ENCODE data around the gene OR1N1. TPM values are rescaled to one million over a fixed set of nuclear protein-coding genes. Genes with fewer than 3 reads are reported as not detected.

OR1N1 gene
- total RNA-seq, 1 donor from 2014 or later, result not detected

GRCh38 chr9:122477346-122477745 is 49.7 kb downstream of the OR1N1 start:
- intact Hi-C loops (cut with DNase I), result loop anchor here (10.0 kb wide), 1 partner anchor 327 kb away; the partner anchor contains the start of gene OR1K1
- DNase-seq (ENCODE audit: low spot score) (no peak), ATAC-seq (no peak)

Other genes with a start within 250 kb of the OR1N1 start
- gene PTGS1, start 156.3 kb downstream of the OR1N1 start, total RNA-seq, result 6.0 TPM
- not detected for gene OR1J1, start 49.4 kb downstream of the OR1N1 start, total RNA-seq
- gene OR1J2, start 16.5 kb downstream of the OR1N1 start, total RNA-seq, result not detected
- gene OR1J4, start 8.2 kb downstream of the OR1N1 start, total RNA-seq, result not detected
- gene OR1N2, start 25.8 kb upstream of the OR1N1 start, total RNA-seq, result not detected
- 0.85 TPM for gene OR1L8, start 56.1 kb upstream of the OR1N1 start, total RNA-seq
- gene OR1Q1, start 87.4 kb upstream of the OR1N1 start, total RNA-seq, result not detected
- gene OR1B1, start 130.3 kb upstream of the OR1N1 start, total RNA-seq, result 0.36 TPM
- not detected for gene OR1L1, start 134.4 kb upstream of the OR1N1 start, total RNA-seq
- not detected for gene OR1L3, start 147.8 kb upstream of the OR1N1 start, total RNA-seq
- not detected for gene OR1L4, start 196.7 kb upstream of the OR1N1 start, total RNA-seq
- gene OR1L6, start 215.0 kb upstream of the OR1N1 start, total RNA-seq, result not detected

All from sciatic nerve (tissue), 2 donors.